Nephron (organoid): ENCODE results near the gene ADAMTS14.

ENCODE experiments used
- H3K27ac Mint-ChIP-seq, 3 experiments: 2 replicates each; pipeline ENCODE4 v1.8.0; 2020; ENCODE audit warnings: mixed read lengths in 3 of 3, mild to moderate bottlenecking in 2 of 3, moderate library complexity in 1 of 3
- H3K27me3 Mint-ChIP-seq: 2 replicates; pipeline ENCODE4 v1.8.0; 2021; ENCODE audit warnings: low read depth, mild to moderate bottlenecking, moderate library complexity, mixed read lengths
- H3K36me3 Mint-ChIP-seq: 2 replicates; pipeline ENCODE4 v1.8.0; 2020; ENCODE audit warnings: low read depth, mixed read lengths
- H3K4me1 Mint-ChIP-seq: 2 replicates; pipeline ENCODE4 v1.8.0; 2020; ENCODE audit warnings: mixed read lengths
- H3K4me3 Mint-ChIP-seq, 3 experiments: 2 replicates each; pipeline ENCODE4 v1.8.0; 2020; ENCODE audit warnings: mild to moderate bottlenecking in 3 of 3, mixed read lengths in 3 of 3, moderate library complexity in 2 of 3
- H3K9me3 Mint-ChIP-seq: 2 replicates; pipeline ENCODE4 v1.8.0; 2020; ENCODE audit warnings: mixed read lengths
- CTCF ChIP-seq, 3 experiments: fragments of 200-600 bp; sonication (generic); IDR thresholded peaks; one replicate each; pipeline ENCODE4 v1.5.0; 2021; ENCODE audit warnings: antibody characterized with exemption in 3 of 3; ENCODE audit not compliant: unreplicated experiment in 3 of 3

The ADAMTS14 gene

GRCh38 chr10:70673929-70674559 is 1.7 kb downstream of the ADAMTS14 start:
- Mint-ChIP-seq H3K9me3 (no peaks in the 10 kb centered on the region), H3K27ac (peak overlapping the region in 1 of 3 experiments; percentile 25), H3K4me3 (peak overlapping the region in 2 of 3 experiments; percentile 79 to 84), H3K27me3 (peaks cover 46% of the 10 kb centered on the region), H3K4me1 (peaks cover 68% of the 10 kb centered on the region), H3K36me3 (no peaks in the 10 kb centered on the region)
- TF ChIP-seq CTCF (IDR thresholded peaks at IDR 0.05; ENCODE audit: unreplicated experiment in 3 of 3): no peak

- peaks cover 40% of the 10 kb centered on the region for H3K27me3 Mint-ChIP-seq
- H3K9me3 Mint-ChIP-seq: no peaks in the 10 kb centered on the region
- H3K4me3 Mint-ChIP-seq: peak overlapping the region; percentile 40 to 84 (median 79)
- no peaks in the 10 kb centered on the region for H3K36me3 Mint-ChIP-seq
- TF ChIP-seq CTCF (IDR thresholded peaks at IDR 0.05; ENCODE audit: unreplicated experiment in 3 of 3): no peak
- peaks cover 70% of the 10 kb centered on the region for H3K4me1 Mint-ChIP-seq
- H3K27ac Mint-ChIP-seq: peak overlapping the region in 2 of 3 experiments; percentile 5 to 43
Observed at GRCh38 chr10:70674560-70675495, 2.5 kb downstream of the ADAMTS14 start.

GRCh38 chr10:70675496-70676161 is 3.3 kb downstream of the ADAMTS14 start:
- no peak for TF ChIP-seq CTCF (IDR thresholded peaks at IDR 0.05; ENCODE audit: unreplicated experiment in 3 of 3)
- Mint-ChIP-seq H3K36me3 (no peaks in the 10 kb centered on the region), H3K27me3 (peaks cover 40% of the 10 kb centered on the region), H3K4me3 (peak overlapping the region in 2 of 3 experiments; percentile 51 to 84), H3K9me3 (no peaks in the 10 kb centered on the region), H3K4me1 (peaks cover 70% of the 10 kb centered on the region), H3K27ac (peak overlapping the region in 2 of 3 experiments; percentile 19 to 43)

GRCh38 chr10:70676511-70676910 is 4.2 kb downstream of the ADAMTS14 start:
- no peaks in the 10 kb centered on the region for H3K36me3 Mint-ChIP-seq
- peak overlapping the region in 2 of 3 experiments; percentile 19 to 28 for H3K27ac Mint-ChIP-seq
- no peak overlapping the region for H3K4me3 Mint-ChIP-seq
- H3K9me3 Mint-ChIP-seq: no peaks in the 10 kb centered on the region
- peaks cover 70% of the 10 kb centered on the region for H3K4me1 Mint-ChIP-seq
- peaks cover 32% of the 10 kb centered on the region for H3K27me3 Mint-ChIP-seq
- no peak for TF ChIP-seq CTCF (IDR thresholded peaks at IDR 0.05; ENCODE audit: unreplicated experiment in 3 of 3)

- no peak for TF ChIP-seq CTCF (IDR thresholded peaks at IDR 0.05; ENCODE audit: unreplicated experiment in 3 of 3)
- Mint-ChIP-seq H3K4me1 (peaks cover 70% of the 10 kb centered on the region), H3K27ac (no peak overlapping the region), H3K36me3 (no peaks in the 10 kb centered on the region), H3K4me3 (no peak overlapping the region), H3K27me3 (peaks cover 32% of the 10 kb centered on the region), H3K9me3 (no peaks in the 10 kb centered on the region)
Observed at GRCh38 chr10:70677016-70677415, 4.7 kb downstream of the ADAMTS14 start.
